ENCODE data around the gene TRMO. TPM values are rescaled to one million over a fixed set of nuclear protein-coding genes. Genes with fewer than 3 reads are reported as not detected.

TRMO gene
- total and polyA plus RNA-seq, 9 of the 15 experiments (the other 6 are each of a cell fraction or from before 2014, with no cell fraction given), result 5.6 to 22.4 (median 16.2) TPM

DNA sequence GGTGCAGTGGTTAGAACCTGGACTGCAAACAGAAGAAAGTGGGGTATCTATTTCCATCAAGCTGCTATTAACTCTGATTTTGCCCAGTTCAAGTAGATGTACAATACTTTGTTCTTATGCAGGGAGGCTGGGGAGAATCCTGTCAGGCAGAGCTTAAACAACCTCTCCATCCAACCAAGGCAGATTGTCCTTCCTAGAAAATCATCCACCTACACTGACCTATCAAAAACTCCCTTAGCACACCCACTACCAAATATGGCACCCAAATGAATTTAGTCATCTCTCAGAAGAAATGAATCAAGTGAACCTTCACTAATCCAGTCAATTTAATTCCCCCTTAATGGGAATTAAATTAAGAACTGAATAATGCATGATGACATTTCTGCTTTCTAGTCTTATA, 34.0 kb upstream of the TRMO start:
- CTCF ChIA-PET (ENCODE audit: low intra/inter-chr PET ratio), result no interaction called here
- Histone ChIP-seq H3K4me1 (replicated peaks in 1 of 2; ENCODE audit: control insufficient read depth in 2 of 2, insufficient read depth in 2 of 2, low read length in 2 of 2) (peaks cover 33 to 51% of the 10 kb centered on the region in 2 experiments), H2AFZ (ENCODE audit: low read depth, low read length) (0 out of 2 replicates have a peak overlapping the region, but pooled peaks have one; percentile 35), H3K27me3 (ENCODE audit: control insufficient read depth in 2 of 2, insufficient read depth in 2 of 2, low read length in 2 of 2) (no peaks in the 10 kb centered on the region), H3K36me3 (ENCODE audit: control insufficient read depth, insufficient read depth, low read length) (no peaks in the 10 kb centered on the region; the same call in 2 of the 3 replicates), H3K9me3 (replicated peaks; ENCODE audit: control insufficient read depth, insufficient read depth, low read depth, low read length) (no peaks in the 10 kb centered on the region), H3K9ac (ENCODE audit: insufficient read depth in 1 of 2, low read depth in 2 of 2, low read length in 2 of 2) (no peak overlapping the region), H3K79me2 (ENCODE audit: control insufficient read depth, insufficient read depth, low read length) (peaks cover 20% of the 10 kb centered on the region; the same call in 2 of the 3 replicates), H4K20me1 (replicated peaks; ENCODE audit: control insufficient read depth, insufficient read depth, low read length) (no peaks in the 10 kb centered on the region), H3K27ac (ENCODE audit: extremely low read depth, low read depth, low read length) (no peak overlapping the region; the same call in 2 of the 3 replicates), H3K4me3 (no peak overlapping the region), H3K9me1 (ENCODE audit: control insufficient read depth, insufficient read depth, low read length) (no peaks in the 10 kb centered on the region), H3K4me2 (ENCODE audit: insufficient read depth, low read length) (no peak overlapping the region)
- ATAC-seq, result no peak
- peak in 1 of 2 experiments; percentile 66; a peak in 1 of 4 replicates for TF ChIP-seq SRF (CRISPR knock-in tag; IDR thresholded peaks at IDR 0.05)
- TF ChIP-seq YBX1 (IDR thresholded peaks at IDR 0.05), result no peak
- peak in 1 of 2 experiments; percentile 11; a peak in 1 of 4 replicates for TF ChIP-seq KDM1A (IDR thresholded peaks at IDR 0.05)
- TF ChIP-seq ZNF165 (CRISPR knock-in tag; IDR thresholded peaks at IDR 0.05; ENCODE audit: borderline replicate concordance), result no peak
- no peak for TF ChIP-seq NBN (IDR thresholded peaks at IDR 0.05; ENCODE audit: low read depth)
- intact Hi-C loops (cut with micrococcal nuclease), result no loop called here
- peak in 1 of 4 experiments; percentile 24 for DNase-seq (ENCODE audit: extremely low read depth in 1 of 4, low spot score in 3 of 4)
- in situ Hi-C loops (cut with MboI), result no loop called here
- POLR2A ChIA-PET, result interaction anchor here (0.8 to 0.9 kb wide), 2 partner anchors 27 to 37 kb away, joined by 3 to 5 read pairs; partner anchors contain the start of gene ANP32B
- BruUV-seq (replicated peaks), result no TSS peak
- FAIRE-seq, result no peak

DNA sequence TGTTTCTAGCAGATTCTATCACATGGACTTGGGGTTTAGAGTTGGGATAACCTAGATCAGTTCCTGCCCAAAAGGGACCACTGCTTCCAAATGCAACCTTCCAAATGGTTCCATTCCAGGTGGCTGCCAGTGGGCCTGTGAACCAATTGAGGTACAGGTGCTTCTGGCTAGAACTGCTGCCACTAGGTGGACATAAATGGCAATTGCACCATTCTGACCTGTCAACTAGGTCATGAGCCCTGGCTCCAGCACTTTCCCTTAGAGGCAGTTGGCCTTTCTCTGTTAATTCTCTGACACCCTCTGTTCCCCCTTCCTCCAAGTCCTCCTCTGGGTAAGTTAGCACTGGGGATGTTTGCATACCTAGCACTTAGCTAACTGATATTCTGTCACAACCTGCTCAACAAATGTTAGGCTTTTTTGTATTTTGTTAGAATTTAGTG, 32.3 kb upstream of the TRMO start:
- no peaks in the 10 kb centered on the region for H3K9me1 ChIP-seq (ENCODE audit: control insufficient read depth, insufficient read depth, low read length)
- H3K9me3 ChIP-seq (replicated peaks; ENCODE audit: control insufficient read depth, insufficient read depth, low read depth, low read length), result no peaks in the 10 kb centered on the region; the same call in 1 of the 2 replicates
- peak overlapping the region; percentile 64 for H3K27ac ChIP-seq (ENCODE audit: extremely low read depth, low read depth, low read length)
- peak overlapping the region; percentile 94 for H2AFZ ChIP-seq (ENCODE audit: low read depth, low read length)
- peak overlapping the region; percentile 44 for H3K4me2 ChIP-seq (ENCODE audit: insufficient read depth, low read length)
- ChIA-PET CTCF (ENCODE audit: low intra/inter-chr PET ratio) (interaction anchor here (2.1 kb wide), 1 partner anchor 31 kb away, joined by 36 read pairs; the partner anchor contains the start of gene TRMO), POLR2A (interaction anchor here (0.9 to 1.0 kb wide), 2 partner anchors 10 to 11 kb away, joined by 3 read pairs; no protein-coding TSS in a partner anchor)
- no peaks in the 10 kb centered on the region; the same call in 2 of the 3 replicates for H3K36me3 ChIP-seq (ENCODE audit: control insufficient read depth, insufficient read depth, low read length)
- peaks cover 25 to 34% of the 10 kb centered on the region in 2 experiments; a peak in 4 of 5 replicates for H3K4me1 ChIP-seq (replicated peaks in 1 of 2; ENCODE audit: control insufficient read depth in 2 of 2, insufficient read depth in 2 of 2, low read length in 2 of 2)
- H4K20me1 ChIP-seq (replicated peaks; ENCODE audit: control insufficient read depth, insufficient read depth, low read length), result no peaks in the 10 kb centered on the region
- no peak overlapping the region for H3K4me3 ChIP-seq
- H3K79me2 ChIP-seq (ENCODE audit: control insufficient read depth, insufficient read depth, low read length), result peaks cover 9% of the 10 kb centered on the region; the same call in 2 of the 3 replicates
- intact Hi-C loops (cut with micrococcal nuclease), result loop anchor here (1.0 to 2.0 kb wide), 2 partner anchors 14 to 31 kb away; no protein-coding TSS in a partner anchor
- peak overlapping the region; percentile 32 to 47; a peak in 3 of 4 replicates for H3K9ac ChIP-seq (ENCODE audit: insufficient read depth in 1 of 2, low read depth in 2 of 2, low read length in 2 of 2)
- DNase-seq (ENCODE audit: extremely low read depth in 1 of 4, low spot score in 3 of 4), result peak; percentile 67 to 92 (median 76)
- in situ Hi-C loops (cut with MboI), result no loop called here
- no peaks in the 10 kb centered on the region for H3K27me3 ChIP-seq (ENCODE audit: control insufficient read depth in 2 of 2, insufficient read depth in 2 of 2, low read length in 2 of 2)
- FAIRE-seq, result peak; percentile 97
- no TSS peak for BruUV-seq (replicated peaks)
- peak; percentile 94 for ATAC-seq
- no peak for TF ChIP-seq COPS2 (conservative IDR thresholded peaks at IDR 0.05)
- TF ChIP-seq, protein P1, sequence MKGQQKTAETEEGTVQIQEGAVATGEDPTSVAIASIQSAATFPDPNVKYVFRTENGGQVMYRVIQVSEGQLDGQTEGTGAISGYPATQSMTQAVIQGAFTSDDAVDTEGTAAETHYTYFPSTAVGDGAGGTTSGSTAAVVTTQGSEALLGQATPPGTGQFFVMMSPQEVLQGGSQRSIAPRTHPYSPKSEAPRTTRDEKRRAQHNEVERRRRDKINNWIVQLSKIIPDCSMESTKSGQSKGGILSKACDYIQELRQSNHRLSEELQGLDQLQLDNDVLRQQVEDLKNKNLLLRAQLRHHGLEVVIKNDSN (CRISPR knock-in tag; IDR thresholded peaks at IDR 0.05), result no peak; the same call in 1 of the 2 replicates
- TF ChIP-seq, protein P2, sequence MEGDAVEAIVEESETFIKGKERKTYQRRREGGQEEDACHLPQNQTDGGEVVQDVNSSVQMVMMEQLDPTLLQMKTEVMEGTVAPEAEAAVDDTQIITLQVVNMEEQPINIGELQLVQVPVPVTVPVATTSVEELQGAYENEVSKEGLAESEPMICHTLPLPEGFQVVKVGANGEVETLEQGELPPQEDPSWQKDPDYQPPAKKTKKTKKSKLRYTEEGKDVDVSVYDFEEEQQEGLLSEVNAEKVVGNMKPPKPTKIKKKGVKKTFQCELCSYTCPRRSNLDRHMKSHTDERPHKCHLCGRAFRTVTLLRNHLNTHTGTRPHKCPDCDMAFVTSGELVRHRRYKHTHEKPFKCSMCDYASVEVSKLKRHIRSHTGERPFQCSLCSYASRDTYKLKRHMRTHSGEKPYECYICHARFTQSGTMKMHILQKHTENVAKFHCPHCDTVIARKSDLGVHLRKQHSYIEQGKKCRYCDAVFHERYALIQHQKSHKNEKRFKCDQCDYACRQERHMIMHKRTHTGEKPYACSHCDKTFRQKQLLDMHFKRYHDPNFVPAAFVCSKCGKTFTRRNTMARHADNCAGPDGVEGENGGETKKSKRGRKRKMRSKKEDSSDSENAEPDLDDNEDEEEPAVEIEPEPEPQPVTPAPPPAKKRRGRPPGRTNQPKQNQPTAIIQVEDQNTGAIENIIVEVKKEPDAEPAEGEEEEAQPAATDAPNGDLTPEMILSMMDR (IDR thresholded peaks at IDR 0.05 in 2 of 3, conservative IDR thresholded peaks at IDR 0.05 in 1 of 3; ENCODE audit: insufficient read depth in 2 of 3, low read depth in 1 of 3, low read length in 3 of 3), result peak; percentile 88 to 92 (median 88)
- no peak; a peak in 1 of 4 replicates for TF ChIP-seq FOXK2 (conservative IDR thresholded peaks at IDR 0.05 in 1 of 2, IDR thresholded peaks at IDR 0.05 in 1 of 2; ENCODE audit: low read depth in 2 of 2)
- 0 out of 2 replicates have a peak, but pooled peaks have one; percentile 30 for TF ChIP-seq SMARCA4 (IDR thresholded peaks at IDR 0.05)
- no peak for TF ChIP-seq ZNF79 (CRISPR knock-in tag; IDR thresholded peaks at IDR 0.05; ENCODE audit: low read depth)
- no peak for TF ChIP-seq NELFE (IDR thresholded peaks at IDR 0.05; ENCODE audit: insufficient read depth, insufficient read length)
- no peak for TF ChIP-seq ZNF695 (CRISPR knock-in tag; IDR thresholded peaks at IDR 0.05)
- TF ChIP-seq RBM14 (IDR thresholded peaks at IDR 0.05; ENCODE audit: borderline replicate concordance, insufficient read depth, low read depth, low read length), result no peak
